Neural cell (in vitro differentiated cells): Measurements from ENCODE around the gene WDR7. TPM values are rescaled to one million over a fixed set of nuclear protein-coding genes. Genes with fewer than 3 reads are reported as not detected.

Experiments used
- H2AFZ ChIP-seq: fragments of 200-600, 300-800 bp; sonication (generic), shearing (Covaris generic); 2 replicates; pipeline ENCODE4 v1.6.0; 2014; ENCODE audit warnings: low read depth, mild to moderate bottlenecking, antibody characterized with exemption, low read length, moderate library complexity
- H3F3A ChIP-seq: fragments of 200-600 bp; shearing (Covaris generic); 2 replicates; pipeline ENCODE4 v1.6.1; 2016; ENCODE audit warnings: mild to moderate bottlenecking, moderate library complexity, mixed read lengths, antibody characterized with exemption, low read length; ENCODE audit not compliant: insufficient read depth, poor library complexity, severe bottlenecking
- H3K27ac ChIP-seq: fragments of 200-600, 300-800 bp; sonication (generic), shearing (Covaris generic); 2 replicates; pipeline ENCODE4 v1.5.1; 2014; ENCODE audit warnings: mild to moderate bottlenecking, low read length, moderate library complexity
- H3K27me3 ChIP-seq: fragments of 300-800, 200-600 bp; sonication (generic), shearing (Covaris generic); 2 replicates; pipeline ENCODE4 v1.6.0; 2014; ENCODE audit warnings: mild to moderate bottlenecking, low read depth, low read length, moderate library complexity; ENCODE audit not compliant: insufficient read depth
- H3K36me3 ChIP-seq: fragments of 300-800, 200-600 bp; sonication (generic), shearing (Covaris generic); 2 replicates; pipeline ENCODE4 v1.5.1; 2014; ENCODE audit warnings: mild to moderate bottlenecking, antibody characterized with exemption, low read length, moderate library complexity; ENCODE audit not compliant: insufficient read depth
- H3K4me2 ChIP-seq: fragments of 300-800, 200-600 bp; sonication (generic), shearing (Covaris generic); 2 replicates; pipeline ENCODE4 v1.6.0; 2014; ENCODE audit warnings: mild to moderate bottlenecking, low read length
- H3K4me3 ChIP-seq: fragments of 300-800, 200-600 bp; sonication (generic), shearing (Covaris generic); 2 replicates; pipeline ENCODE4 v1.5.1; 2014; ENCODE audit warnings: mild to moderate bottlenecking, low read length, moderate library complexity
- H3K79me2 ChIP-seq: fragments of 200-600 bp; shearing (Covaris generic); replicated peaks from 2 replicates; pipeline ENCODE4 v1.6.0; 2014; ENCODE audit warnings: mild to moderate bottlenecking, low read length, moderate library complexity; ENCODE audit not compliant: insufficient read depth
- H3K9ac ChIP-seq: fragments of 300-800, 200-600 bp; sonication (generic), shearing (Covaris generic); 2 replicates; pipeline ENCODE4 v1.6.1; 2016; ENCODE audit warnings: mild to moderate bottlenecking, low read length, mixed read lengths
- H3K9me2 ChIP-seq: fragments of 200-600 bp; shearing (Covaris generic); 2 replicates; pipeline ENCODE4 v1.6.1; 2016; ENCODE audit warnings: mild to moderate bottlenecking, low read length, mixed read lengths; ENCODE audit not compliant: insufficient read depth
- H3K9me3 ChIP-seq: fragments of 200-600, 300-800 bp; sonication (generic), shearing (Covaris generic); 2 replicates; pipeline ENCODE4 v1.6.1; 2016; ENCODE audit warnings: mild to moderate bottlenecking, mixed run types, low read length, moderate library complexity, mixed read lengths
- H4K20me1 ChIP-seq: fragments of 200-600 bp; shearing (Covaris generic); 2 replicates; pipeline ENCODE4 v1.6.1; 2016; ENCODE audit warnings: mild to moderate bottlenecking, mixed run types; ENCODE audit not compliant: insufficient read depth
- CTCF ChIP-seq: fragments of 450-650 bp; IDR thresholded peaks from 2 replicates; pipeline ENCODE4 v1.5.1; 2014; ENCODE audit warnings: antibody characterized with exemption, mild to moderate bottlenecking, moderate library complexity; ENCODE audit not compliant: poor library complexity, severe bottlenecking
- EP300 ChIP-seq: fragments of 450-650 bp; conservative IDR thresholded peaks from 2 replicates; pipeline ENCODE4 v1.6.1; 2014; ENCODE audit warnings: antibody characterized with exemption, mild to moderate bottlenecking, moderate library complexity; ENCODE audit not compliant: poor library complexity, severe bottlenecking
- EZH2 ChIP-seq: fragments of 200-600, 300-800 bp; shearing (Covaris generic), sonication (generic); IDR thresholded peaks from 2 replicates; pipeline ENCODE4 v1.6.1; 2014; ENCODE audit warnings: antibody characterized with exemption, low read length, borderline replicate concordance, mild to moderate bottlenecking; ENCODE audit not compliant: insufficient read depth, poor library complexity, severe bottlenecking
- MXI1 ChIP-seq: fragments of 450-650 bp; conservative IDR thresholded peaks from 2 replicates; pipeline ENCODE4 v1.6.1; 2014; ENCODE audit warnings: antibody characterized with exemption, mild to moderate bottlenecking; ENCODE audit not compliant: poor library complexity, severe bottlenecking
- POLR2AphosphoS5 ChIP-seq: IDR thresholded peaks from 2 replicates; pipeline ENCODE4 v1.6.1; 2012
- RAD21 ChIP-seq: fragments of 450-650 bp; conservative IDR thresholded peaks from 2 replicates; pipeline ENCODE4 v1.6.1; 2014; ENCODE audit warnings: antibody characterized with exemption, mild to moderate bottlenecking, moderate library complexity
- REST ChIP-seq: IDR thresholded peaks from 2 replicates; pipeline ENCODE4 v1.6.1; 2012; ENCODE audit warnings: borderline replicate concordance
- SMC3 ChIP-seq: fragments of 450-650 bp; conservative IDR thresholded peaks from 2 replicates; pipeline ENCODE4 v1.6.1; 2014; ENCODE audit warnings: antibody characterized with exemption, mild to moderate bottlenecking, moderate library complexity; ENCODE audit not compliant: poor library complexity
- TAF1 ChIP-seq: IDR thresholded peaks from 2 replicates; pipeline ENCODE4 v1.6.1; 2012; ENCODE audit warnings: low read depth
- polyA plus RNA-seq: library from polyadenylated mRNA; depleted of rRNA; stranded (reverse); fragments of >200 nt; gene quantifications from 2 replicates; pipeline ENCODE4 v1.2.3, GENCODE V29; 2014

The WDR7 gene
- polyA plus RNA-seq, 1 donor from 2014 or later, result 15.1 TPM

- Histone ChIP-seq H3K9ac (no peak overlapping the region), H3K79me2 (no peaks in the 10 kb centered on the region), H3K9me2 (no peaks in the 10 kb centered on the region), H3K4me3 (no peak overlapping the region), H2AFZ (no peak overlapping the region), H3K4me2 (no peak overlapping the region), H3F3A (no peaks in the 10 kb centered on the region), H3K27me3 (no peaks in the 10 kb centered on the region), H3K27ac (no peak overlapping the region), H3K9me3 (no peaks in the 10 kb centered on the region), H4K20me1 (no peaks in the 10 kb centered on the region), H3K36me3 (no peaks in the 10 kb centered on the region)
- TF ChIP-seq EZH2 (no peak), REST (no peak), CTCF (no peak), EP300 (no peak), POLR2AphosphoS5 (no peak), RAD21 (no peak), MXI1 (no peak), TAF1 (no peak), SMC3 (no peak)
These were observed 353.4 kb downstream of the WDR7 start for GRCh38 chr18:57004366-57005121.

- H3K4me2 ChIP-seq, result no peak overlapping the region
- no peak for TF ChIP-seq EP300
- TF ChIP-seq TAF1, result no peak
- TF ChIP-seq CTCF, result no peak
- TF ChIP-seq EZH2, result no peak
- no peak for TF ChIP-seq POLR2AphosphoS5
- TF ChIP-seq RAD21, result no peak
- no peak for TF ChIP-seq SMC3
- TF ChIP-seq REST, result no peak
- no peak for TF ChIP-seq MXI1
- no peaks in the 10 kb centered on the region for H4K20me1 ChIP-seq
- H3K27ac ChIP-seq, result no peak overlapping the region
- H3K9ac ChIP-seq, result no peak overlapping the region
- H3K79me2 ChIP-seq, result no peaks in the 10 kb centered on the region
- H2AFZ ChIP-seq, result no peak overlapping the region
- no peaks in the 10 kb centered on the region for H3K9me2 ChIP-seq
- H3F3A ChIP-seq, result no peaks in the 10 kb centered on the region
- H3K4me3 ChIP-seq, result no peak overlapping the region
- H3K36me3 ChIP-seq, result no peaks in the 10 kb centered on the region
- H3K27me3 ChIP-seq, result no peaks in the 10 kb centered on the region
- no peaks in the 10 kb centered on the region for H3K9me3 ChIP-seq
These were observed 357.0 kb downstream of the WDR7 start for GRCh38 chr18:57008001-57008686.
